ENCODE results near the gene AK9. TPM values are rescaled to one million over a fixed set of nuclear protein-coding genes. Genes with fewer than 3 reads are reported as not detected.
A peak's percentile ranks its signal among the peaks of the same experiment; 100 is the strongest.

AK9 gene
- total and polyA plus RNA-seq, 9 of the 15 experiments (the other 6 are each of a cell fraction or from before 2014, with no cell fraction given) = 0.59 to 1.9 (median 1.2) TPM

- TF ChIP-seq ZNF280B (CRISPR knock-in tag; IDR thresholded peaks at IDR 0.05) = no peak
- no peak for TF ChIP-seq COPS2 (conservative IDR thresholded peaks at IDR 0.05)
- no peak for TF ChIP-seq BDP1 (IDR thresholded peaks at IDR 0.05; ENCODE audit: insufficient read depth, insufficient read length)
- TF ChIP-seq KLF16 (IDR thresholded peaks at IDR 0.05) = no peak
- no peak for TF ChIP-seq DACH1 (IDR thresholded peaks at IDR 0.05; ENCODE audit: partially characterized antibody)
- TF ChIP-seq RUNX1 (IDR thresholded peaks at IDR 0.05; ENCODE audit: low read depth) = 0 out of 2 replicates have a peak, but pooled peaks have one; percentile 17
- no peak for TF ChIP-seq MCM2 (IDR thresholded peaks at IDR 0.05; ENCODE audit: low read depth)
- no peak for TF ChIP-seq STAT5B (CRISPR knock-in tag; IDR thresholded peaks at IDR 0.05)
- TF ChIP-seq CAMTA2 (CRISPR knock-in tag; conservative IDR thresholded peaks at IDR 0.05) = no peak
- TF ChIP-seq ZNF277 (CRISPR knock-in tag; IDR thresholded peaks at IDR 0.05; ENCODE audit: borderline replicate concordance) = no peak
- TF ChIP-seq KDM1A (IDR thresholded peaks at IDR 0.05) = 0 out of 4 replicates have a peak, but pooled peaks of 1 of the 2 experiments have one; percentile 30
- 0 out of 2 replicates have a peak, but pooled peaks have one; percentile 24 for TF ChIP-seq NFRKB (IDR thresholded peaks at IDR 0.05; ENCODE audit: low read depth)
- TF ChIP-seq MTA2 (IDR thresholded peaks at IDR 0.05; ENCODE audit: low read depth) = no peak
- TF ChIP-seq MNT (conservative IDR thresholded peaks at IDR 0.05) = peak in 1 of 2 experiments; percentile 60; a peak in 2 of 4 replicates
- no peak for TF ChIP-seq RBM25 (IDR thresholded peaks at IDR 0.05; ENCODE audit: low read depth, low read length, severe bottlenecking)
- no peak for TF ChIP-seq IRF1 (CRISPR knock-in tag; IDR thresholded peaks at IDR 0.05; ENCODE audit: borderline replicate concordance)
- TF ChIP-seq ZNF445 (CRISPR knock-in tag; IDR thresholded peaks at IDR 0.05; ENCODE audit: low read depth) = no peak
- TF ChIP-seq GTF2E2 (tag; IDR thresholded peaks at IDR 0.05) = peak; percentile 79; the same call in 1 of the 2 replicates
- no peak for TF ChIP-seq HOMEZ (CRISPR knock-in tag; IDR thresholded peaks at IDR 0.05)
- TF ChIP-seq ZNF766 (CRISPR knock-in tag; conservative IDR thresholded peaks at IDR 0.05) = peak; percentile 94
- TF ChIP-seq ZNF436 (CRISPR knock-in tag; IDR thresholded peaks at IDR 0.05) = no peak
- TF ChIP-seq MECOM (CRISPR knock-in tag; IDR thresholded peaks at IDR 0.05) = no peak
Observed at GRCh38 chr6:109690737-109691621, at the start of gene AK9, which contains the start of gene FIG4 (continued).

Measured in K562 (cell line).